ENCODE measurements around the gene NARF.
"Not testable (repeated sequence)": the region's sequence is repeated elsewhere in the genome, so short reads cannot be mapped to it uniquely, and the experiment has no call there.

Gene NARF

GRCh38 chr17:82494236-82495055 lies 35.9 kb downstream of the NARF start:
- Mint-ChIP-seq H3K36me3 (ENCODE audit: insufficient read depth) (peaks cover 45% of the 10 kb centered on the region), H3K9me3 (no peaks in the 10 kb centered on the region), H3K4me1 (ENCODE audit: low read depth in 2 of 2) (peaks cover 18 to 35% of the 10 kb centered on the region in 2 donors), H3K27ac (peak overlapping the region; percentile 98 to 99), H3K27me3 (no peaks in the 10 kb centered on the region), H3K4me3 (peak overlapping the region; percentile 73 to 77)
- peak; percentile 92 to 95 (median 93) for DNase-seq
- peak; percentile 76 for ATAC-seq (replicated peaks)

GRCh38 chr17:82495844-82496528 lies 37.4 kb downstream of the NARF start:
- Mint-ChIP-seq H3K36me3 (ENCODE audit: insufficient read depth) (peaks cover 42% of the 10 kb centered on the region), H3K9me3 (no peaks in the 10 kb centered on the region)

GRCh38 chr17:82496529-82497434 lies 38.2 kb downstream of the NARF start:
- peaks cover 42% of the 10 kb centered on the region for H3K36me3 Mint-ChIP-seq (ENCODE audit: insufficient read depth)
- peak overlapping the region; percentile 87 to 88 for H3K4me3 Mint-ChIP-seq
- H3K27me3 Mint-ChIP-seq = no peaks in the 10 kb centered on the region
- H3K4me1 Mint-ChIP-seq (ENCODE audit: low read depth in 2 of 2) = peaks cover 18 to 36% of the 10 kb centered on the region in 2 donors
- DNase-seq = peak; percentile 82 to 83 (median 83)
- ATAC-seq (replicated peaks) = peak; percentile 68
- H3K9me3 Mint-ChIP-seq = no peaks in the 10 kb centered on the region
- peak overlapping the region; percentile 86 to 90 for H3K27ac Mint-ChIP-seq

More at GRCh38 chr17:82495844-82496528, 37.4 kb downstream of the NARF start:
- Mint-ChIP-seq H3K4me1 (ENCODE audit: low read depth in 2 of 2) (peaks cover 18 to 36% of the 10 kb centered on the region in 2 donors), H3K27me3 (no peaks in the 10 kb centered on the region), H3K4me3 (peak overlapping the region; percentile 87 to 88), H3K27ac (peak overlapping the region in 1 of 2 donors; percentile 90)
- no peak for ATAC-seq (replicated peaks)
- DNase-seq = no peak

GRCh38 chr17:82497483-82498405 lies 39.2 kb downstream of the NARF start:
- DNase-seq (peak; percentile 31 to 42 (median 32)), ATAC-seq (replicated peaks) (peak; percentile 43)
- Mint-ChIP-seq H3K9me3 (no peaks in the 10 kb centered on the region), H3K27ac (peak overlapping the region; percentile 86 to 90), H3K4me1 (ENCODE audit: low read depth in 2 of 2) (peaks cover 18 to 36% of the 10 kb centered on the region in 2 donors), H3K27me3 (no peaks in the 10 kb centered on the region), H3K36me3 (ENCODE audit: insufficient read depth) (peaks cover 42% of the 10 kb centered on the region), H3K4me3 (peak overlapping the region; percentile 87 to 88)

- Mint-ChIP-seq H3K27me3 (no peaks in the 10 kb centered on the region), H3K9me3 (no peaks in the 10 kb centered on the region), H3K4me1 (ENCODE audit: low read depth in 2 of 2) (peaks cover 9 to 10% of the 10 kb centered on the region in 2 donors), H3K36me3 (ENCODE audit: insufficient read depth) (peaks cover 4% of the 10 kb centered on the region), H3K27ac (no peak overlapping the region), H3K4me3 (no peak overlapping the region)
- DNase-seq = no peak
- ATAC-seq (replicated peaks) = no peak
Observed at GRCh38 chr17:82502207-82502606, 43.7 kb downstream of the NARF start.

- no peak for ATAC-seq (replicated peaks)
- DNase-seq = no peak
- Mint-ChIP-seq H3K4me1 (ENCODE audit: low read depth in 2 of 2) (peaks cover under 1 to 3% of the 10 kb centered on the region in 2 donors), H3K4me3 (no peak overlapping the region), H3K27ac (no peak overlapping the region), H3K9me3 (no peaks in the 10 kb centered on the region), H3K36me3 (ENCODE audit: insufficient read depth) (peaks cover 4% of the 10 kb centered on the region), H3K27me3 (no peaks in the 10 kb centered on the region)
Observed at GRCh38 chr17:82503094-82503727, 44.7 kb downstream of the NARF start.

GRCh38 chr17:82503728-82504308 lies 45.3 kb downstream of the NARF start:
- Mint-ChIP-seq H3K4me3 (no peak overlapping the region), H3K36me3 (ENCODE audit: insufficient read depth) (peaks cover 4% of the 10 kb centered on the region)
- ATAC-seq (replicated peaks) = no peak

GRCh38 chr17:82505296-82505695 lies 46.8 kb downstream of the NARF start:
- Mint-ChIP-seq H3K27ac (no peak overlapping the region), H3K4me3 (no peak overlapping the region), H3K27me3 (no peaks in the 10 kb centered on the region), H3K36me3 (ENCODE audit: insufficient read depth) (no peaks in the 10 kb centered on the region), H3K4me1 (ENCODE audit: low read depth in 2 of 2) (no peaks in the 10 kb centered on the region), H3K9me3 (no peaks in the 10 kb centered on the region)
- DNase-seq (no peak), ATAC-seq (replicated peaks) (no peak)

More at GRCh38 chr17:82503728-82504308, 45.3 kb downstream of the NARF start:
- DNase-seq = no peak
- Mint-ChIP-seq H3K9me3 (no peaks in the 10 kb centered on the region), H3K27me3 (no peaks in the 10 kb centered on the region), H3K27ac (no peak overlapping the region), H3K4me1 (ENCODE audit: low read depth in 2 of 2) (peaks cover 0 to 3% of the 10 kb centered on the region in 2 donors)

- not testable (repeated sequence) for H3K9me3 Mint-ChIP-seq; H3K36me3 Mint-ChIP-seq (ENCODE audit: insufficient read depth); H3K27me3 Mint-ChIP-seq; H3K4me3 Mint-ChIP-seq; DNase-seq; H3K4me1 Mint-ChIP-seq (ENCODE audit: low read depth in 2 of 2); H3K27ac Mint-ChIP-seq; ATAC-seq (replicated peaks)
Observed at GRCh38 chr17:82506402-82506801, 47.9 kb downstream of the NARF start.

- Mint-ChIP-seq H3K27me3 (no peaks in the 10 kb centered on the region), H3K27ac (no peak overlapping the region), H3K4me3 (no peak overlapping the region), H3K4me1 (ENCODE audit: low read depth in 2 of 2) (no peaks in the 10 kb centered on the region), H3K36me3 (ENCODE audit: insufficient read depth) (peaks cover 3% of the 10 kb centered on the region), H3K9me3 (no peaks in the 10 kb centered on the region)
- ATAC-seq (replicated peaks) (no peak), DNase-seq (no peak)
Observed at GRCh38 chr17:82507631-82508175, 49.2 kb downstream of the NARF start.

- not testable (repeated sequence) for H3K9me3 Mint-ChIP-seq; ATAC-seq (replicated peaks); H3K27me3 Mint-ChIP-seq; H3K4me1 Mint-ChIP-seq (ENCODE audit: low read depth in 2 of 2); DNase-seq; H3K36me3 Mint-ChIP-seq (ENCODE audit: insufficient read depth); H3K4me3 Mint-ChIP-seq; H3K27ac Mint-ChIP-seq
Observed at GRCh38 chr17:82511642-82512041, 53.1 kb downstream of the NARF start.

All from effector memory CD8-positive, alpha-beta T cell (primary cell).